HT1080 (cell line): Measurements from ENCODE around the gene WNT9A. TPM values are rescaled to one million over a fixed set of nuclear protein-coding genes. Genes with fewer than 3 reads are reported as not detected.
"Not testable (repeated sequence)": the region's sequence is repeated elsewhere in the genome, so short reads cannot be mapped to it uniquely, and the experiment has no call there.

Experiments
- DNase-seq: peaks from one replicate; pipeline ENCODE4 v3.0.0-alpha.2; 2015; ENCODE audit warnings: low read depth
- total RNA-seq: library from RNA; depleted of rRNA; stranded (reverse); fragments of >200 nt; shearing (Covaris generic); gene quantifications from 2 replicates; pipeline ENCODE4 v1.2.3, GENCODE V29; 2014

The WNT9A gene
- total RNA-seq, 1 experiment from 2014 or later, result 0.68 TPM

DNA sequence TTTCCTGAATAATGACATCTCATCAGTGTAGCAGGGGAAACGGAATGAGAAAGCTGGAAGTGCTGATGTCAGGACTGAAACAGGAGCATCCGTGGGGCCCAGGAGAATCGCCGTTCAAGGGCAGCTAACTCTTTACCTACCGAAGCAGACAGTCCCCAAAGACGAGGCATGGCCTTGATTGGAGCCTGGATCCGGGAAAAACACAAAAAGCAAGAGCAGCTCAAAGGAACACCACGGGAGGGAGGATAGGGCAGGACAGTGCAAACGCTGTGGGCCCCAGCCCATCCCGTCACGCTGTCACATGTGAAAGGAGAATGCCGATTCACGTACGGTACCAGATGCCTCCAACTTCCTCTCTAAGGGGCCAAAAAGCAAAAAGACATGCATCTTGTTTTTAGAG is 34.9 kb downstream of the WNT9A start:
- no peak for DNase-seq

DNA sequence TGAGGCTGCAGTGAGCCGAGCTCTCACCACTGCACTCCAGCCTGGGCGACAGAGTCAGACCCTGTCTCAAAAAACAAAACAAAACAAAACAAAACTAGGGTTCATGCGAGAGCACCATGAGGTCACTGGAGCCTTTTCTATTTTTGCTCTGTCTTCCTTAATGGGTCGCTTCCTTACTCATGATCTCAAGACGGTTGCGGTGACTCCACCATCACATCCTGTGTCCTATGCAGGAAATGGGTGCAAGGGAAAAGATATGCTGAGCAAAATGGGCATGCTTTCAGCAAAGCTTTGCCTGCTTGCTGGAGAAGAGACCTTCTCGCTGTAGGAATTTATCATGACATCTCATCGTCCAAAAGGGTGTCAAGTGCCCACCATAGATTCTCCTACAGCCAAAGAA is 36.4 kb downstream of the WNT9A start:
- DNase-seq, result peak; percentile 38

DNA sequence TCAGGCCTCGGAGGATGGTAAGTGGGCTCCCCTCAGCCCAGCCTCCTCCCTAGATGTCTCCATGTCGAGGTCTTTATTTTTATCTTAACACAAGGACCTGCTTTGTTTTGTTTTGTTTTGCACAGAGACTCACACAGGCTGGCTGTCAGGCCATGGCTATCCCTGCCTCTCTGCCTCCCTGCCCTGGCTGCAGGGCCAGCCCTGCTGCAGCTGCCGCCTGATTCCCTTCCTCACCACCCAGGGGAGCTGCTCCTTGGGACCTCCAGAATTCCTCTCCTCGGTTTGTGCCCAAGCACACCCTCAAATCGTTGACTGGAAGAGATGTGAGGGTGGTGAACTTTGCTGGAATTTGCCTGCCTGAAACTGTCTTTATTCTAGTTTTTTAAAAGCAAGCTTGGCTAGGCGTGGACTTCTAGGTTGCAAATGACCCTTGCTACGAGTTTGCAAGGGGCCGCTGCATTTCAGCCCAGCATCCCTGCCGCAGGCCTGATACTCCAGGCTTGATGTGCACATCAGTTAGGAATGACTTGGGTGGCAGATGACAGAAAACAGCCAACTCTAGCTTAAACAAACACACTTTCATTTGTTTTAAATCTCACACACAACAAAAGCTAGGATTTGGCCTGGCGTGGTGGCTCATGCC is 37.1 kb downstream of the WNT9A start:
- no peak for DNase-seq

DNA sequence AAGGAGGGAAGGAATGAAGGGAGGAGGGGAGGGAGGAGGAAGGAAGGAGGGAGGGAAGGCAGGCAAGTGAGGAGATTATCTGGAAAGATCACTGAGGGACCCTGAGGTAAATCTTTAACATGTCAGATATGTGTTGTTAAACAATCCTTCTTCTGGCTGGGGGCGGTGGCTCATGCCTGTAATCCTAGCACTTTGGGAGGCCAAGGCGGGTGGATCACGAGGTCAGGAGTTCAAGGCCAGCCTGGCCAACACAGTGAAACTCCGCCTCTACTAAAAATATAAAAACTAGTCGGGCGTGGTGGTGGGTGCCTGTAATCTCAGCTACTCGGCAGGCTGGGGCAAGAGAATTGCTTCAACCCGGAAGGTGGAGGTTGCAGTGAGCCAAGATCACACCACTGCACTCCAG is 37.8 kb downstream of the WNT9A start:
- DNase-seq, result not testable (repeated sequence)

DNA sequence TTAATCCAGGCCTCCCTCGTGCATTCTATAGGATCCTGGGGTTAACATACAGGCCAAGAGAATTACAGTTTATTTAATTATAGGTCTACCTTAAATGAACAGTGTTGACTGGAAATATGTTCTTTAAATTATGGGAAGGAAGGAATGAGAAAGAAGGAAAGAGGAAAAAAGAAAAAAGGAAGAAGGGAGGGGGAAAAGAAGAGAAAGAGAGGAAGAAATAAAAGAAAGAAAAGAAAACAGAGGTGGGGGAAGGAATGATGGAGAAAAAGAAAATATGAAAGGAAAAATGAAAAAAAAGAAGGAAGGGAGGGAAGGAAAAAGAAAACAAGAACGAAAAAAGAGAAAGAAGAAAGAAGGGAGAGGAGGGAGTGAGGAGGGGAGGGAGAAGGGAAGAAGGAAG is 38.5 kb downstream of the WNT9A start:
- DNase-seq, result no peak

DNA sequence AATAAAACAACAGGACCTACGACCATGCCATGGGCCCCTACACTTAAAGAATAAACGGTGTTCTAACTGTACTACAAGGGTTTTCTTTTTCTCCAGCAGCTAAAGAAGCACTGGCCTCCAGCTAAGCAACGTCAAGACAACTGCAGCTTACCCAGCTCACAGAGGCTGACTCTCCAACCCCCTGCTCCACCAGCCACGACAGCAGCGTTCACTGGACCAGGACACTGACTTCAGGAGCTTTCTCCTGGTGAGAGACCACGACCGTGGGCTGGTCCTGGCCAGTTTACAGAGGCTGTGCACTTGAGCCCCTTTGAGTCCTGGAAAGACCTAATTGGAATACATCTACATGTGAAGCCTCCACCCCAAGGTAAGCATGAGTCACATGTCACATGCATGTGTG is 39.4 kb downstream of the WNT9A start:
- DNase-seq, result no peak

DNA sequence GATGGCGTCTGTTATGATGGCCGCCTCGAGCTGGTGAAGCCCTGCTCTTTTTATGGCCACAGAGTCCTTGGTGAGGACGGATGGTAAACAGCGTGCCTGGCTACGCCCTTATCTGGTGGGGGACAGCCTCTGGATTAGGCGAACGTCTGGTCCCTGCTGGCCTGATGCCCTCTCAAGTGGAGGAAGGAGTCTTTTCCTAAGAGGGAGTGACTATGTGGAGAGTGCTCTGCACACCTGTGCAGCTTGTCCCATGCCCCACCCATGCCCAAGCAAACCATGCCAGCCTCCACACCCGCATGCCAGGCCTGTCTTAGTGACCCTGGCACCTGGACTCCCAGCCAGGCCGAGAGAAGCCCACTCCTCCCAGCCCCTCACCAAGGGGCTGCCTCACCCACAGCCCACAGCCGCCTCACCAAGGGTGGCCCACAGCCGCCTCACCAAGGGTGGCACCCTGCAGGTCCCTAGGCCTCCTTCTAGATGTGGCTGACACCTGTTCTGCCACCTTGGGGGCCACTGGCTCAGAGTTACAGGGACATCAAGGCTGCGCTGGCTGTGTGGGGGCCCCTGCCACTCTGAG is 40.2 kb downstream of the WNT9A start:
- DNase-seq, result no peak

DNA sequence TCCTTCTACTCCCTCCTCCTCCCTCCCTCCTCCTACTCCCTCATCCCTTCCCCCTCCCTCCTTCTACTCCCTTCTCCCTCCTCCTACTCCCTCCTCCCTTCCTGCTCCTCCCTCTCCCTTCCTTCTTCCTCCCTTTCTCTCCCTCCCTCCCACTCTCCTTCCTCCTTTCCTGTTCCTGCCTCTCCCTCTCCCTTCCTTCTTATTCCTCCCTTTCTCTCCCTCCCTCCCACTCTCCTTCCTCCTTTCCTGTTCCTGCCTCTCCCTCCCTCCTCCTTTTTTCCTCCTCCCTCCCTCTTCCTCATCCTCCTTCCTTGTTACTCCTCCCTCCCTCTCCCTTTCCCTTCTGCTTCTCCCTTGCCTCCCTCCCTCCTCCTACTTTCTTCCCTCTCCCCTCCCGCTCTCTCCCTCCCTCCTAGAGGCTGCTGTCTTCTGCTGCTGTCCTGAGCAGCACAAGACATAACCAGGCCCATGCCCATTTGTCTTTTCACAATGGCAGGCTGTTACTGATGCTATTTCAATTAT is 41.1 kb downstream of the WNT9A start:
- no peak for DNase-seq

DNA sequence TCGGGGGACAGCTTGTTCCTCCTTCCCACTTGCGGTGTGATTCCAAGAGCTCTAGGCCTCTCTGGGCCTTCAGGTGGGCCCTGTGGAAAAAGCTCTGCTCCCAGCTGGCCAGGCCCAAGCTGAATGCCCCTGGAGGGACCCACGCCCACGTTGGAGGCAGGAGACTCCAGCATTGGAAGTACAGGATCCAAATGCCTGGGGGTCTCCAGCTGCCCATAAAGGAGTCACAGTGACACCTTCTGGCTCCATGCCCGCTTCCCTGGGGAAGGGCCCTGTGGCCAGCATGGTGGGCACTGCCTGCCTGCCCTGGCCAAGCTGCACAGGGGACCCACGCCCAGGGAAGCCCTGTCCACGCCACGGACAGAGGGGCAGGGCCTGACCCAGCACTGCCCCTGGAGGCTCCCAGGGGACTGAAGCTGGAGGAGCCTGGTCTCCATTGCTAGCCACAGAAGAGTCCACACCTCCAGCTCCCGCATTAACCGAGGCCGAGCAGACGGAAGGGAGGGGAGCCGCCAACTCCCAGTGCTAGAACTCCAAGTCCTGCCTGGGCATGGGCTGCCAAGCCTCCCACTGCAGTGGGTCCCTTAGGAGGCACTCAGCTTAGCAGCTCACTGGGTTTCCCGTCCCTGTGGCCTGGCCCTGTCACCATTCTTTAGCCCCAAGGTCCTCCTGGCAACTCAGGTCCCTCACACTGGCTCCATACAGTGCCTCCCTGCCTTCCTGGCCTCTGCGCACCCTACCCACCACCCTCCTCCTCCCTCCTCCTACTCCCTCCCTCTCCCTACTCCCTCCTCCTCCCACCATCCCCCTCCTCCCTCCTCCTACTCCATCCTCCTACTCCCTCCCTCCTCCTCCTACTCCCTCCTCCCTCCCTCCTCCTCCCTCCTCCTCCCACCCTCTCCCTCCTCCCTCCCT is 41.9 kb downstream of the WNT9A start:
- no peak for DNase-seq

DNA sequence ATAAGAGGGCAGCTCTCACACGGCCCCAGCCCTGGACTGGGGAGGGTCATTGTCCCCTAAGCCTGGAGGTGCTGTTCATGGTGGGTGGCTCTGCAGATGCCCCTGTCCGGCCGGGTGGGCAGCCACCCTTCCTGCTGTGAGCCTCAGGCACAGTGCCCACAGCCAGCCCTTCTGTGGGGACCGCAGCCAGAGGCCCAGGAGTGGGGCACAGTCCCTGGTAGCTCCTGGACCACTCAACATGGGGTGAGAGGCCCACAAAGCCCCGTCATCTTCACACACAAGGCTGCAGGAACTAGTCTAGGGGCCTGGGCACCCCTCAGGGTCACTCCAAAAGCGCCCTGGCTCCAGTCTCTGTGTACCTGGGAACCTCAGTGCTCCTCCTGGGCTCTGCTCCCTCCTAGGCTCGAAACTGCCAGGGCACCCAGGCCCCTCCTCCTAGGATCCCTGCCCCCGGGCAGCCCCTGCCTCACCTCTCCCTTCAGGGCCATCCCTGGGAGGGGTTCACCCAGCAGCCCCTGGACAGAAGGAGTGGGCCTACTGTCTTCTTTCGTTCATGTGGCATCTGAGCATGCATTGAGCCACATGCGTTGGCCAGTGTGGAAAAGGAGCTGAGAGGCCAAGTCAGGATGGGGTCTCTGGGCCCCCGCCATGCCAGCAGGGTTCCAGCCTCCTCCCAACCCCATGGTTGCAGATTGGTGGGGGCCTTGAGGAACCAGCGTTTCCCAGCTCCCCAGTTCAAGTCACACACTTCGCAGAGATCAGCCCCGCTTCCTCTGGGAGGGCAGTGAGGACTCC is 43.0 kb downstream of the WNT9A start:
- no peak for DNase-seq

DNA sequence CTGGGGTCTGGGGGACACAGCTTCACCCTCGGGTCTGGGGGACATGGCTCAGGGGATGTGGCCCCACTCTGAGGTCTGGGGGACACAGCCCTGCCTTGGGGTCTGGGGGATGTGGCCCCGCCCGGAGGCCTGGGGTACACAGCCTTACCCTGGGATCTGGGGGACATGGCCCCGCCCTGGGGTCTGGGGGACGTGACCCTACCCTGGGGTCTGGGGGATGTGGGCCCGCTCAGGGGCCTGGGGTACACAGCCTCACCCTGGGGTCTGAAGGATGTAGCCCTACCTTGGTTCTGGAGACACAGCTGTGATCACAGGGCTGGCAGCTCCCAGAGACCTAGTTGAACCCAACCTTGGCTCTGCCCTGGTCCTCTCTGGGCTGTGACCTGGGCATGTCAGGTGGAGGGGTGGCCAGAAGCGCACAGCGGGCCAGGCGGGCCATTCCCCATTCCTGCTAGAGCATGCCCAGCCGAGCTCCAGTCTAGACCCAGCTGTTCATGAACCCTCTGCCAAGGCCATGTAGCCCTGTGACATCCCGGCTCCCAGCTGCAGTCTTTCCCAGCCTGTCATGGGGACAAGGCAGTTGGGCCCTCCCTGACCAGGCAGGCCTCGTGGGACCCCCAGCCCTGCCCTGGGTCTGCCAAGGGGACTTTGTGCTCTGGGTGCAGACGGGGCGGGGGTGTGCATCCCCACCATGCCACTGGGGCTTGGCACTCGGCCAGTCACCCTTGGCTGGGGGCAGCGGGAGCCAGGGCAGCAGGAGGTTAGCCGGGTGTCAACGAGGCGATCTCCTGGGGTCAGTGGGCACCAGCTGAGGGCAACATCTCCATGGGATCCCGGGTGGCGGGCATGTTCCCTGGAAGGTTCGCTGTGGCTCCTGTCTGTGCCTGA is 43.9 kb downstream of the WNT9A start:
- no peak for DNase-seq

DNA sequence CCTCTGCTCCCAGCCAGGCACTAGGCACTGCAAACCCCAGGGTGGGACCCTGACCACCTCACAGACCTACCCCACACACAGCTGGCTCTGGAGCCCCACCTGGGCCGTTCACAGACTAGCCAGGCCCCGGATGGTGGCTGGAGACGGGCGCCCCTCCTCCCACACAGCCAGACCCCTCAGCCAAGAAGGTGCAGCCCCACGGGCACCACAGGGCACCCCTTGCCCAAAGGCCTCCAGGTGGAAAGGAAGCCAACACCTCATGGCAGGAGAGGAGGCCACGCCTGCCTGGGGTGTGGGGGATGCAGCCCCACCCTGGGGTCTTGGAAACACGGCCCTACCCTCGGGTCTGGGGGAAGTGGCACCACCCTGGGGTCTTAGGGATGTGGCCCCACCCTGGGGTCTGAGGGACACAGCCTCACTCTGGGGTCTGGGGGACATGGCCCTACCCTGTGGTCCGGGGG is 44.6 kb downstream of the WNT9A start:
- DNase-seq, result no peak

DNA sequence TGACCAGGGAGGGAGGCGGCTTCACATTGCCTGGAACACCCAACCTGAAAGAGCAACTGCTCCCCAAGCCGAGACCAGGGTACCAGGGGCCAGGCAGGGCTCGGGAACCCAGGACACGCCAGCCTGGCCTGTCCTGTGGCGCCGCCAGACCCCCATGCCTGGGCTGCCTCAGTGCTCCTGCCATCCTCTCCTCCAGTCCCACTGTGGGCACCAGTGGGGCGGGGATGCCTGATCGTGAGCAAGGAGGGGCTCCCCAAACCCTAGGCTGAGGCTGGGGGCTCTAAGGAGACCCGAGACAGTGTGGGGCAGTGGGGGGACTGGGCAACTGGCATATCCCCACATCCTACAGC is 45.1 kb downstream of the WNT9A start:
- no peak for DNase-seq

DNA sequence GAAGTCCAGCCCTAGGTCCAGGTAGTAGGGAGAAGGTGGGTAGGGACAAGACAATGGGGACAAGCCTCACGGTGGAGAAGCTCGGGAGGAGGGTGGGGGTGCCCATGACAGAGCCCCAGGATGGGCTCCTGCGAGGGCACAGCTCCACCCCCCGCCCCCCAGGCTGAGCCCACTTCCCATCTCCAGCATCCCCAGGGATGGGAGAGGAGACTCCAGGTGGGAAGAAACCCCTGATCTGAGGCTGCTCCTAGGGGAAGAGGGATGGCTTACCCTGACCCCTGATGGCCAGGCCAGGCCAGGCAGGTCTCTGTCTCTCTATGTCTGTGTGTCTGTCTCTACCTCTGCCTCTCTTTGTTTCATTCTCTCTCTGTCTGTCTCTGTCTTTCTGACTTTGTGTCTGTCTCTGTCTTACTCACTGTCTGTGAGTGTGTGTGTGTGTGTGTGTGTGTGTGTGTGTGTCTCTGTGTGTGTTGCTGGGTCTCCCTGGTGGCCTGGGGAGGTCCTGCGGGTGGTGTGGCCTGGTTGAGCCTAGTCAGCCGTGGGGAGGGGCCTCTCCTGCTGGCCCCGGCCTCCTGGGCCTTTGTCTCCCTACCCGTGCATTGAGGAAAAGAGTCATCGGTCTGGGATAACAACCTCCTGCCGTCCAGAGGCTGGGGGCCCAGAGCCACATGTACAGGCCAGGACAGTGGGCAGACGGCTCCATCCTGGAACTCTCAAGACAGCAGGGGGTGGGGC is 45.7 kb downstream of the WNT9A start:
- peak; percentile 44 for DNase-seq

DNA sequence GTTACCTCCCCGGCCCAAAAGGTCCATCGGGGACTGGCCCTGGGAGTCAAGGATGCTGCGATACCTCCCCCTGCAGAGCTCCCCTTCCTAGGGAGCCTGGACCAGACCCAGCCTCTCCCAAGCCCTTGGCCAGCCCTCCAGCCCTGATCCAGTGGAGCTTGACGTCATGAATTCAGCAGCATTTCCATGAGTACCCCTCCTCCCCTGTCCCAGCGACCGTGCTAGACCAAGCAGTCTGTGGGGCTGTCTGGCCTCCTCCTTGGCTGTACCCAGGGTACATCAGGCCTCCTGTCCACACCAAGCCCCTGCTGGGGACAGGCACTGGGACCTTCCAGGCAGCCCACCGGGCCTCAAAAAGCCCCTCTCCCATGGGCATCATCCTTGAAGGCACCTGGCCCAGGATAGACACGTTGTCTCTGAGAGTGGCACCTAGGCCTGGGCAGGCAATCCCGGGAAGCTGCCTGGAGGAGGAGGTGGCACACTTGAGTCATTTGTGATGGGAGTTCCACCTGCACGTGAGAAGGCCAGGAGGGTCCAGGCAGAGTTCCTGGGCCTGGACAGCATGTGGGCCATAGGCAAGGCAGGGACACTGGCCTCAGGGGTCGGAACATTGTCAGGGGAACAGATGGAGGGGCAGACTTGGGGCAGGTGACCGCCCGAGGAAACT is 46.4 kb downstream of the WNT9A start:
- no peak for DNase-seq

DNA sequence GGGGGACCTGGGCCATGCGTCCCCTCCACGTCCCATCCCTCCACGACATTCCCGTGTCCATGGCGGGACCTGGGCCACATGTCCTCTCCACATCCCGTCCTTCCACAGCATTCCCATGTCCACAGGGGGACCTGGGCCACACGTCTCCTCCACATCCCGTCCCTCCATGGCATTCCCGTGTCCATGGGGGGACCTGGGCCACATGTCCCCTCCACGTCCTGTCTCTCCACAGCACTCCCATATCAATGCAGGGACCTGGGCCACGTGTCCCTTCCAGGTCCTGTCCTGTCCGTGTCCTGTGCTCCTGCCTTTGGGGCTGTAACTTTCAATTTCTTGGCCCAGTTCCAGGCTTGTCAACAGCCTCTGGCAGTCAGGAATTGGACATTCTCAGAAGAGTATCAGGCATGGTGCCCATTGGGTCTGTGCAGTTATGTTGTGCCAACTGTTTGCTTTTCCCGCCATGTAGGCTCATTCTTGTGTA is 47.1 kb downstream of the WNT9A start:
- no peak for DNase-seq

DNA sequence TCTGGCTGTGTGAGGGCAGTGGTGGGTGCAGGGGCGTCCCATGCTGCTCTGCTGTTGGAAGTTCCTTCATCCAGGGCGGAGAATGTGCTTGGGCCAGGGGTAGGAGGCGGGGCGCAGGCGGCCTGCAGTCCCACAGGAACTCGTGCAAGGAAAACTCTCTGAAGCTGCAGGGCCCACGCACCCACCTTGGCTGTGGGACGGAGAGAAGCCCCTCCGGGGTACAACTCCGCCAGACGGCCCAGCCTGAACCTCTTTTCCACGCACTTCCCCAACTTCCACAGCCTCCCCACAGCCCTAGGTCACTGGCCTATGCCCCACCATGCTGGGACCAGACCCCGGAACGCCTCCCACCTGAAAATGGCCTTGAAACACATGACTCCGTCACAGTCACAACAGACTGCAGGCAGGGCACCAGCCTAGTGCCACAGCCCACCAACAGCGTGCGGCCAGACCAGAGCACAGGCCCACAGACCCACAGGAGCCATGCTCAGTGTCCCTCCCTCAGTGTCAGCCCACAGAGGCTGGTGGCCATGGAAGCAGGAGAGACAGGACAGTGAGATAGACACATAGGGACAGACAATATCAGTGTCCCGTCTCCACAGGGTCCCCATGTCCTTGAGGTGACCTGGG is 47.8 kb downstream of the WNT9A start:
- no peak for DNase-seq

DNA sequence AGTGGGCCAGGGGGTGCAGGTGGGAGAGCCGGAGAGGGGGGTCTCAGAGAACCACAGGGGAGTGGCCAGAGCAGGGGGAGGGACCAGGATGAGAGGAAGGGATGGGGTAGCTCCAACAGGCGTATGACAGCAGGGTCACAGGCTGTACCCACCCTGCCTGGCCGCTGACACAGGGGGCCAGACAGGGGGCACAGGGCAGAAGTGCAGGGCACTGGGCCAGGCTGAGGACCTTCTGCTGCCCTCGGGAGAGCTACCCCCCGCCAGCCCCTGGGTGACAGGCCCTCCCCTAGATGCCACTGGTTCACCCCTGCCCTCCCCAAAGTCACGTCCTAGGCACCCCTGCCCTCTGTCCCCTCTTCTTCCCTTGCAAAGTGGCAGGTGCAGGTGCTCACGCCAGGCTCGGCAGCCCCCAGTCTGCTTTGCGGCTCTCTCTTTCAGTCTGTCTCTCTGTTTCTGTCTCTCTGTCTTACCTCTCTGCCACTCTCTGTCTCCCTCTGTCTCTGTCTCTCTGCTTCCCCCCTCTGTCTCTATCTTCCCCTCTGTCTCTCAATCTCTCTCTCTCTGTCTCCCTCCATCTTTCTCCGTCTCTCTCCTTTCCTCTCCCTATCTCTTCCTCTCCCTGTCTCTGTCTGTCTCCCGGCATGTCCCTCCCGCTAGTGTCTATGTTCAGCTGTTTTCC is 48.5 kb downstream of the WNT9A start:
- DNase-seq, result no peak
